Smooth muscle cell of trachea (primary cell): ENCODE measurements around the gene OTULIN. TPM values are rescaled to one million over a fixed set of nuclear protein-coding genes. Genes with fewer than 3 reads are reported as not detected.

Source experiments
- total RNA-seq: library from RNA; depleted of rRNA; stranded (reverse); fragments of >200 nt; gene quantifications from 2 replicates; pipeline ENCODE4 v1.2.1, GENCODE V29; 2014

OTULIN gene
- 24.1 and 28.4 TPM in 2 replicates for total RNA-seq

GRCh38 chr5:14664270-14665100 is at the start of gene OTULIN:
OTULIN (plus strand) TSS chr5:14664718; CDS start chr5:14664826, 108 bp downstream.

Other genes with a start within 250 kb of the OTULIN start
- under 0.01 and 0.17 TPM in 2 replicates for gene OTULINL, start 82.9 kb upstream of the OTULIN start, total RNA-seq
- 19.2 and 20.3 TPM in 2 replicates for gene ANKH, start 207.1 kb downstream of the OTULIN start, total RNA-seq